ENCODE data around the gene ABHD11. TPM values are rescaled to one million over a fixed set of nuclear protein-coding genes. Genes with fewer than 3 reads are reported as not detected.
A peak's percentile ranks its signal among the peaks of the same experiment; 100 is the strongest.
"Not testable (repeated sequence)": the region's sequence is repeated elsewhere in the genome, so short reads cannot be mapped to it uniquely, and the experiment has no call there.

The ABHD11 gene, protein sequence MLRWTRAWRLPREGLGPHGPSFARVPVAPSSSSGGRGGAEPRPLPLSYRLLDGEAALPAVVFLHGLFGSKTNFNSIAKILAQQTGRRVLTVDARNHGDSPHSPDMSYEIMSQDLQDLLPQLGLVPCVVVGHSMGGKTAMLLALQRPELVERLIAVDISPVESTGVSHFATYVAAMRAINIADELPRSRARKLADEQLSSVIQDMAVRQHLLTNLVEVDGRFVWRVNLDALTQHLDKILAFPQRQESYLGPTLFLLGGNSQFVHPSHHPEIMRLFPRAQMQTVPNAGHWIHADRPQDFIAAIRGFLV
- 20.8 and 23.0 TPM in 2 replicates for total RNA-seq

DNA sequence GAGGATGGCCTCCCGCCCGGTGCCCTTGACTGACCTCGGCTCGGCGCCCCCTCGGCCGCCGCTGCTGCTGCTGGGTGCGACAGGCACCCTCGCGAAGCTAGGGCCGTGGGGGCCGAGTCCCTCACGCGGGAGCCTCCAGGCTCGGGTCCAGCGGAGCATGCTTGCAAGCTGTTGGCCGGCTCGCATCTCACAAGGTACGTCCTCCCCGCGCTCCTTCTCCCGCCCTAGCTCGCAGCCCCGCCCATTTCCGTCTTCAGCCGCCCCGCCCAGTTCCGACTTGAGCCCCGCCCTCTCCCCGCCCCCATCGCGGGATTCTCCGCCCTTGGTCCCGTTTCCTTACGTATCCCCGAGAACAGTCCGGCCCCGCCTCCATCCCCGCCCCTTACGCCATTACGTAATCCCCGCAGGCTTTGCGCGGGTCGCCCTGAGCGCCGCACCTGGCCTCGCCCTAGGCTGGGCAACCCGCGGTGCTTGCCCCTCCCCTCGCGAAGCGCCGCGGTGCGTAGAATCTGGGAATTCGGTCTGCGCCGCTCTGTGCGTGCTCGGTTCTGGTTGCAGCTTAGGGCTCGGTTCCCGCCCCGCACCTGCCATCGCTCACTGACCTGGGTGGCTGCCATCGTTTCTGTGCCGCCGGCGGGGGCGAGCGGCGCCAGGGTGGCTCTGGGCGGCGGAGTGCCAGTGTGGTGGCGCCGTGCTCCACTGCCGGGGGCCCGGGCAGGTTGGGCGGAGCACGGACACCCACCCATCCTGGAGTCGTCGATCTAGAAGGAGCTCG is at the start of gene ABHD11:
Gene ABHD11 (minus strand): TSS at position 191 of the 775 bp plus-strand sequence. CDS start 32 bp downstream, at position 159.
- Mint-ChIP-seq H3K27me3 (peaks cover 3% of the 10 kb centered on the region), H3K36me3 (ENCODE audit: low read depth) (peaks cover 3% of the 10 kb centered on the region)

DNA sequence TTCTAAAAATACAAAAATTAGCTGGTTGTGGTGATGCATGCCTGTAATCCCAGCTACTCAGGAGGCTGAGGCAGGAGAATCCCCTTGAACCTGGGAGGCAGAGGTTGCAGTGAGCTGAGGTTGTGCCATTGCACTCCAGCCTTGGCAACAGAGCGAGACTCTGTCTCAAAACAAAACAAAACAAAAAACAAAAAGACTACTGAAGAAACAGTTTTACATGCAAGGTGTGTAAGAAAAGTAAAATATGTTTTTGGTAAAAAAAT is 49.1 kb upstream of the ABHD11 start:
- H3K4me1 Mint-ChIP-seq; H3K27ac Mint-ChIP-seq; intact Hi-C loops (cut with micrococcal nuclease); H3K4me3 Mint-ChIP-seq; H3K36me3 Mint-ChIP-seq (ENCODE audit: low read depth); DNase-seq; H3K27me3 Mint-ChIP-seq; H3K9me3 Mint-ChIP-seq: not testable (repeated sequence)

More for the DNA sequence above, at the start of gene ABHD11:
- peak; percentile 99 for DNase-seq
- intact Hi-C loops (cut with micrococcal nuclease), result loop anchor here (1.0 to 2.0 kb wide), 7 partner anchors 20 to 216 kb away; partner anchors contain the start of genes BAZ1B, BCL7B, BUD23 and DNAJC30
- peak within 1 kb of the TSS; percentile 96 for H3K4me3 Mint-ChIP-seq
- no peaks in the 10 kb centered on the region for H3K9me3 Mint-ChIP-seq
- H3K27ac Mint-ChIP-seq, result peak within 1 kb of the TSS; percentile 96
- peaks cover 11% of the 10 kb centered on the region for H3K4me1 Mint-ChIP-seq

- intact Hi-C loops (cut with micrococcal nuclease), result no loop called here
- no peaks in the 10 kb centered on the region for H3K27me3 Mint-ChIP-seq
- H3K4me1 Mint-ChIP-seq, result no peaks in the 10 kb centered on the region
- DNase-seq, result no peak
- no peaks in the 10 kb centered on the region for H3K36me3 Mint-ChIP-seq (ENCODE audit: low read depth)
- no peaks in the 10 kb centered on the region for H3K9me3 Mint-ChIP-seq
- no peak overlapping the region for H3K27ac Mint-ChIP-seq
- H3K4me3 Mint-ChIP-seq, result no peak overlapping the region
Measured at GRCh38 chr7:73786588-73786987, 48.0 kb upstream of the ABHD11 start.

GRCh38 chr7:73779517-73779916 is 40.9 kb upstream of the ABHD11 start:
- intact Hi-C loops (cut with micrococcal nuclease), result no loop called here
- peaks cover 2% of the 10 kb centered on the region for H3K27me3 Mint-ChIP-seq
- no peaks in the 10 kb centered on the region for H3K9me3 Mint-ChIP-seq
- H3K27ac Mint-ChIP-seq, result no peak overlapping the region
- no peak overlapping the region for H3K4me3 Mint-ChIP-seq
- no peaks in the 10 kb centered on the region for H3K4me1 Mint-ChIP-seq
- H3K36me3 Mint-ChIP-seq (ENCODE audit: low read depth), result no peaks in the 10 kb centered on the region
- no peak for DNase-seq

GRCh38 chr7:73778801-73779389 is 40.3 kb upstream of the ABHD11 start:
- intact Hi-C loops (cut with micrococcal nuclease), result no loop called here
- H3K4me1 Mint-ChIP-seq, result no peaks in the 10 kb centered on the region

DNA sequence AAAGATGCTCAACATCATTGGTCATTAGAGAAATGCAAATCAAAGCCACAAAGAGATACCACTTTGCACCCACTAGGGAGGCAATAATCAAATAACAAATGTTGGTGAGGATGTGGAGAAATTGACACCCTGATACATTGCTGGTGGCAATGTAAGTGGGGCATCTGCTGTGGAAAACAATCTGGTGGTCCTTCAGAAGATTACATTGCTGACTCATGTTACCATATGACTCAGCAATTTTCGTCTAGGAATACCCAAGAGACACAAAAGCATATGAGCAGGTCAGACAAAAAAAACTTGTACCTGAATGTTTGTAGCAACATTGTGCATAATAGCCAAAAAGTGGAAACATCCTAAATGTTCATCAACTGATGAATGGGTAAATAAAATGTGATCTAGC is 36.3 kb upstream of the ABHD11 start:
- DNase-seq, result no peak
- Mint-ChIP-seq H3K27me3 (peaks cover 16% of the 10 kb centered on the region), H3K9me3 (no peaks in the 10 kb centered on the region), H3K27ac (no peak overlapping the region), H3K36me3 (ENCODE audit: low read depth) (no peaks in the 10 kb centered on the region), H3K4me3 (no peak overlapping the region), H3K4me1 (peaks cover 3% of the 10 kb centered on the region)
- intact Hi-C loops (cut with micrococcal nuclease), result loop anchor here (2.0 kb wide), 1 partner anchor 36 kb away; no protein-coding TSS in a partner anchor

More at GRCh38 chr7:73778801-73779389, 40.3 kb upstream of the ABHD11 start:
- Mint-ChIP-seq H3K9me3 (no peaks in the 10 kb centered on the region), H3K27ac (no peak overlapping the region), H3K4me3 (no peak overlapping the region), H3K27me3 (peaks cover 2% of the 10 kb centered on the region), H3K36me3 (ENCODE audit: low read depth) (no peaks in the 10 kb centered on the region)
- DNase-seq, result no peak

GRCh38 chr7:73773700-73774517 is 35.3 kb upstream of the ABHD11 start:
- Mint-ChIP-seq H3K4me3 (no peak overlapping the region), H3K9me3 (no peaks in the 10 kb centered on the region), H3K36me3 (ENCODE audit: low read depth) (no peaks in the 10 kb centered on the region), H3K27me3 (peaks cover 16% of the 10 kb centered on the region), H3K4me1 (peaks cover 3% of the 10 kb centered on the region), H3K27ac (no peak overlapping the region)
- no peak for DNase-seq
- intact Hi-C loops (cut with micrococcal nuclease), result loop anchor here (2.0 kb wide), 1 partner anchor 37 kb away; no protein-coding TSS in a partner anchor

GRCh38 chr7:73770860-73771670 is 32.5 kb upstream of the ABHD11 start:
- Mint-ChIP-seq H3K36me3 (ENCODE audit: low read depth) (no peaks in the 10 kb centered on the region), H3K4me1 (peaks cover 3% of the 10 kb centered on the region), H3K27me3 (peaks cover 29% of the 10 kb centered on the region), H3K27ac (no peak overlapping the region), H3K9me3 (no peaks in the 10 kb centered on the region), H3K4me3 (no peak overlapping the region)
- no peak for DNase-seq
- intact Hi-C loops (cut with micrococcal nuclease), result no loop called here

DNA sequence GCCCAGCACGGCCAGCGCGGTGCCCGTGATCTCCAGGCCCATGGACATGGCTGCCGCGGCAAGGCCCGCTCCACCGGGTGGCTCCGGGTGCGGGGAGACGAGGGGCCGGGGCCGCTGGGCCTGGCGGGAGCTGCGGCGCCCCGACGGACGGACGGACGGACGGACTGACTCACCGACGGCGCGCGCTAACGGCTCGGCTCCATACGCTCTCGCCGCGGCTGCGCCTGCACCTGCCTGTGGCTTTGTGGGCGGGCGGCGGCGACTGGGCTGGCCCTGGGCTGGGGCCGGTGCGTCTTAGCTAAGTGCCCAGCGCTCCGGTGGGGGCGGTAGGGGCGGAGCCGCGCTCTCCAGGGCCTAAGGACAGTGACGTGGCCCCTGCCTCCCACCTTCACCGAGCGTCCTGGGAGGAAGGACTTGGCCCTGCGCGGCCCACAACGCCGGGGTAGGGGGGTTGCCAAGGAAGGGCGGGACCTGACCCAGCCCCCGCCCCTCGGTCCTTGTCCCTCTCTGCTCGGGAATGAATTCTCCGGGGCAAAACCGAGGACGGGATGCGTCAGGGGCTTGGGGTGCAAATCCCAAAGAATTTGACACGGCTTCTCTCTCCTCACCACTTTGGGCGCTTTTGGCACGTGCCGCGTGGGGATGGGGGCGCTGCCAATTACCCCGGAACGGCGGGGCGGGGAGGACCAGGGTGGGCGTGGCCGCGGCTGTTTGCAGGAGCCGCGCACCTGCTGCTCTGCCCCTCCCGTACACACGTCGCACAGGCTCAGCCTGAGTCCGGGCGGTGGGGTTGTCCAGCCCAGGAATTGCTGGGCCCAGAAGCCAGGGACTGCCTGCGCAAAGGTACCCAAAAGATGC is 31.6 kb upstream of the ABHD11 start, which contains the start of gene CLDN3:
Gene CLDN3 (minus strand): TSS at position 269 of the 858 bp plus-strand sequence. CDS start 221 bp downstream, at position 48.
- peak; percentile 59 for DNase-seq

GRCh38 chr7:73769481-73770001 is 30.9 kb upstream of the ABHD11 start:
- H3K4me1 Mint-ChIP-seq, result peaks cover 3% of the 10 kb centered on the region
- H3K4me3 Mint-ChIP-seq, result no peak overlapping the region
- H3K27me3 Mint-ChIP-seq, result peaks cover 29% of the 10 kb centered on the region
- no peaks in the 10 kb centered on the region for H3K9me3 Mint-ChIP-seq
- no peak for DNase-seq
- H3K27ac Mint-ChIP-seq, result no peak overlapping the region
- H3K36me3 Mint-ChIP-seq (ENCODE audit: low read depth), result no peaks in the 10 kb centered on the region
- intact Hi-C loops (cut with micrococcal nuclease), result no loop called here

More for the DNA sequence above, 31.6 kb upstream of the ABHD11 start, which contains the start of gene CLDN3:
- no peaks in the 10 kb centered on the region for H3K9me3 Mint-ChIP-seq
- peaks cover 29% of the 10 kb centered on the region for H3K27me3 Mint-ChIP-seq
- H3K36me3 Mint-ChIP-seq (ENCODE audit: low read depth), result no peaks in the 10 kb centered on the region
- H3K27ac Mint-ChIP-seq, result no peak within 1 kb of the TSS
- peaks cover 3% of the 10 kb centered on the region for H3K4me1 Mint-ChIP-seq
- H3K4me3 Mint-ChIP-seq, result peak within 1 kb of the TSS; percentile 32
- intact Hi-C loops (cut with micrococcal nuclease), result no loop called here

- no peak overlapping the region for H3K4me3 Mint-ChIP-seq
- H3K9me3 Mint-ChIP-seq, result no peaks in the 10 kb centered on the region
- DNase-seq, result no peak
- H3K27me3 Mint-ChIP-seq, result peaks cover 29% of the 10 kb centered on the region
- H3K36me3 Mint-ChIP-seq (ENCODE audit: low read depth), result no peaks in the 10 kb centered on the region
- intact Hi-C loops (cut with micrococcal nuclease), result no loop called here
- H3K27ac Mint-ChIP-seq, result no peak overlapping the region
- peaks cover 3% of the 10 kb centered on the region for H3K4me1 Mint-ChIP-seq
Measured at GRCh38 chr7:73768641-73769480, 30.3 kb upstream of the ABHD11 start.

Data from activated CD4-positive, alpha-beta T cell treated with anti-CD3 and anti-CD28 coated beads, Interleukin-2, amount 10 ng/mL, durations not matched to agents 24 days and 14 days (primary cell).